ENCODE results near the gene SPATA46. TPM values are rescaled to one million over a fixed set of nuclear protein-coding genes. Genes with fewer than 3 reads are reported as not detected.

Gene SPATA46
- total and polyA plus RNA-seq, 2 of the 8 experiments (the other 6 are each of a cell fraction or from before 2014, with no cell fraction given): not detected

GRCh38 chr1:162326559-162326958 is 50.1 kb downstream of the SPATA46 start:
- H4K8ac ChIP-seq (ENCODE audit: extremely low read depth, insufficient read depth, low read length): no peak overlapping the region
- no peaks in the 10 kb centered on the region for H3K4me1 ChIP-seq (replicated peaks in 1 of 4; ENCODE audit: control insufficient read depth in 3 of 4, insufficient read depth in 4 of 4, low read length in 3 of 4)
- TF ChIP-seq TAF1 (IDR thresholded peaks at IDR 0.05; ENCODE audit: low read depth, low read length) (no peak), NRF1 (IDR thresholded peaks at IDR 0.05; ENCODE audit: low read depth, low read length) (no peak), EP300 (IDR thresholded peaks at IDR 0.05; ENCODE audit: borderline replicate concordance in 1 of 2, low read depth in 2 of 2, low read length in 2 of 2) (no peak)
- no peak overlapping the region for H2BK5ac ChIP-seq (ENCODE audit: low read depth, low read length)
- no peak overlapping the region for H4K91ac ChIP-seq (replicated peaks; ENCODE audit: insufficient read length, low read length)
- H4K20me1 ChIP-seq (replicated peaks in 1 of 2; ENCODE audit: control insufficient read depth in 1 of 2, insufficient read depth in 2 of 2, low read length in 2 of 2): no peaks in the 10 kb centered on the region
- no peak overlapping the region for H3K18ac ChIP-seq (ENCODE audit: extremely low read depth, low read length)
- ChIA-PET POLR2A (ENCODE audit: partially characterized antibody) (no interaction called here), CTCF (ENCODE audit: partially characterized antibody) (interaction anchor here (0.9 to 1.1 kb wide), 3 partner anchors 26 to 65 kb away, joined by 3 read pairs; no protein-coding TSS in a partner anchor)
- DNase-seq (ENCODE audit: low read depth in 1 of 2, low spot score in 2 of 2): no peak
- H2AK5ac ChIP-seq (ENCODE audit: low read depth, low read length): no peak overlapping the region
- H3K9me3 ChIP-seq (ENCODE audit: insufficient read depth in 2 of 2, low read depth in 1 of 2, low read length in 1 of 2): no peaks in the 10 kb centered on the region
- H4K5ac ChIP-seq (ENCODE audit: insufficient read length, low read depth, low read length): no peak overlapping the region
- H3K14ac ChIP-seq (ENCODE audit: insufficient read length): no peak overlapping the region
- no peak overlapping the region for H3K9ac ChIP-seq (replicated peaks in 1 of 4; ENCODE audit: extremely low read depth in 1 of 4, low read depth in 3 of 4, low read length in 3 of 4)
- no peak overlapping the region for H3K4ac ChIP-seq (replicated peaks; ENCODE audit: insufficient read length, low read depth, low read length)
- no peaks in the 10 kb centered on the region for H3K79me1 ChIP-seq (ENCODE audit: low read depth, low read length)
- no peak overlapping the region for H3K23ac ChIP-seq (ENCODE audit: insufficient read length)
- H3K56ac ChIP-seq (replicated peaks; ENCODE audit: insufficient read length, low read depth, low read length): no peak overlapping the region
- no peak overlapping the region for H3K4me2 ChIP-seq (ENCODE audit: insufficient read depth in 1 of 2, low read depth in 2 of 2, low read length in 2 of 2)
- FAIRE-seq: no peak
- no peak overlapping the region for H2BK12ac ChIP-seq (ENCODE audit: low read depth, low read length)
- H2BK15ac ChIP-seq (ENCODE audit: low read length): no peak overlapping the region
- no peaks in the 10 kb centered on the region for H3K23me2 ChIP-seq (ENCODE audit: low read depth, low read length)
- H3K27me3 ChIP-seq (replicated peaks in 1 of 4; ENCODE audit: control insufficient read depth in 3 of 4, extremely low read depth in 1 of 4, insufficient read depth in 3 of 4, low read length in 3 of 4): no peaks in the 10 kb centered on the region
- no peaks in the 10 kb centered on the region for H3K36me3 ChIP-seq (ENCODE audit: control insufficient read depth in 2 of 4, insufficient read depth in 4 of 4, low read length in 3 of 4)
- H3K27ac ChIP-seq (ENCODE audit: low read depth, low read length): no peak overlapping the region
- no peak overlapping the region for H2BK120ac ChIP-seq (replicated peaks; ENCODE audit: low read depth, low read length)
- no peak overlapping the region for H3K4me3 ChIP-seq (ENCODE audit: extremely low read depth in 1 of 4, insufficient read depth in 2 of 4, low read depth in 3 of 4, low read length in 4 of 4)
- H2BK20ac ChIP-seq (ENCODE audit: low read length): no peak overlapping the region
- no peaks in the 10 kb centered on the region for H3K79me2 ChIP-seq (ENCODE audit: control insufficient read depth in 1 of 2, insufficient read depth in 2 of 2, low read length in 2 of 2)
- H2AFZ ChIP-seq (ENCODE audit: low read length): no peak overlapping the region
